GM12892 (cell line): ENCODE data around the gene GNAL.
"Not testable (repeated sequence)": the region's sequence is repeated elsewhere in the genome, so short reads cannot be mapped to it uniquely, and the experiment has no call there.

Experiments used
- POLR2A ChIP-seq: IDR thresholded peaks from 2 replicates; pipeline ENCODE4 v1.6.1; 2011; ENCODE audit warnings: low read depth, low read length, control low read depth
- POLR2AphosphoS5 ChIP-seq: IDR thresholded peaks from 2 replicates; pipeline ENCODE4 v1.6.1; 2011; ENCODE audit warnings: low read depth, low read length, control low read depth
- TAF1 ChIP-seq: IDR thresholded peaks from 2 replicates; pipeline ENCODE4 v1.6.1; 2011; ENCODE audit warnings: low read depth, mild to moderate bottlenecking, control low read depth, low read length, borderline replicate concordance

DNA sequence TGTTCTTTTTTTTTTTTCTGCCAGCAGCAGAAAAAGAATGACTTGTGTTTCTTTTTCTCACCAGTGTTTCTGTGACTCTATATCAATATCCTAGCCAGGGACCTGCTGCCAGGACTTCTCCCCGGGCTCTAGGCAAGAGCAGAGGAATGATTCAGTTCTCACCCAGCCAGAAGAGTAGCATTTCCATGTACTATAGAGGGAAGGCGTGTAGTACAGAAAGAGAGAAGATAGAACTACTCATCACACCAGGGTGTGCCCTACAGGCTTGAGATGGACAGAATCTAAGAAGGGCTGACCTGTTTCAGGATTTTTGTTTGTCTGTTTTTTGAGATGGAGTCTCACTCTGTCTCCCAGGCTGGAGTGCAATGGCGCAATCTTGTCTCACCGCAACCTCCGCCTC lies 230.5 kb downstream of the GNAL start:
- not testable (repeated sequence) for TF ChIP-seq POLR2A, POLR2AphosphoS5, TAF1
